ENCODE results near the gene PLEK.

GRCh38 chr2:68396093-68396492 lies 31.0 kb downstream of the PLEK start:
- no peak for TF ChIP-seq SPI1 (IDR thresholded peaks at IDR 0.05; ENCODE audit: borderline replicate concordance, low read depth, low read length)
- TF ChIP-seq, protein P1, sequence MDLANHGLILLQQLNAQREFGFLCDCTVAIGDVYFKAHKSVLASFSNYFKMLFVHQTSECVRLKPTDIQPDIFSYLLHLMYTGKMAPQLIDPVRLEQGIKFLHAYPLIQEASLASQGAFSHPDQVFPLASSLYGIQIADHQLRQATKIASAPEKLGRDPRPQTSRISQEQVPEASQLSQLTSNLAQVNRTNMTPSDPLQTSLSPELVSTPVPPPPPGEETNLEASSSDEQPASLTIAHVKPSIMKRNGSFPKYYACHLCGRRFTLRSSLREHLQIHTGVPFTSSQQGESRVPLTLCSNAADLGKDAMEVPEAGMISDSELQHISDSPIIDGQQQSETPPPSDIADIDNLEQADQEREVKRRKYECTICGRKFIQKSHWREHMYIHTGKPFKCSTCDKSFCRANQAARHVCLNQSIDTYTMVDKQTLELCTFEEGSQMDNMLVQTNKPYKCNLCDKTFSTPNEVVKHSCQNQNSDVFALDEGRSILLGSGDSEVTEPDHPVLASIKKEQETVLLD (IDR thresholded peaks at IDR 0.05) = no peak
- TF ChIP-seq, protein P2, sequence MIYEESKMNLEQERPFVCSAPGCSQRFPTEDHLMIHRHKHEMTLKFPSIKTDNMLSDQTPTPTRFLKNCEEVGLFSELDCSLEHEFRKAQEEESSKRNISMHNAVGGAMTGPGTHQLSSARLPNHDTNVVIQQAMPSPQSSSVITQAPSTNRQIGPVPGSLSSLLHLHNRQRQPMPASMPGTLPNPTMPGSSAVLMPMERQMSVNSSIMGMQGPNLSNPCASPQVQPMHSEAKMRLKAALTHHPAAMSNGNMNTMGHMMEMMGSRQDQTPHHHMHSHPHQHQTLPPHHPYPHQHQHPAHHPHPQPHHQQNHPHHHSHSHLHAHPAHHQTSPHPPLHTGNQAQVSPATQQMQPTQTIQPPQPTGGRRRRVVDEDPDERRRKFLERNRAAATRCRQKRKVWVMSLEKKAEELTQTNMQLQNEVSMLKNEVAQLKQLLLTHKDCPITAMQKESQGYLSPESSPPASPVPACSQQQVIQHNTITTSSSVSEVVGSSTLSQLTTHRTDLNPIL (CRISPR knock-in tag; IDR thresholded peaks at IDR 0.05) = no peak
- TF ChIP-seq ZNF766 (CRISPR knock-in tag; conservative IDR thresholded peaks at IDR 0.05) = peak; percentile 91
- TF ChIP-seq CTCF (IDR thresholded peaks at IDR 0.05 in 2 of 3, conservative IDR thresholded peaks at IDR 0.05 in 1 of 3; ENCODE audit: insufficient read depth in 2 of 3, low read depth in 1 of 3, low read length in 3 of 3) = no peak
- no peak for TF ChIP-seq SIN3B (IDR thresholded peaks at IDR 0.05; ENCODE audit: low read depth)
- TF ChIP-seq POLR2A (conservative IDR thresholded peaks at IDR 0.05) = no peak
- no peak for TF ChIP-seq NR3C1 (CRISPR knock-in tag; IDR thresholded peaks at IDR 0.05)
- TF ChIP-seq RFX5 (IDR thresholded peaks at IDR 0.05; ENCODE audit: low read depth, low read length) = no peak
- TF ChIP-seq, protein P3, sequence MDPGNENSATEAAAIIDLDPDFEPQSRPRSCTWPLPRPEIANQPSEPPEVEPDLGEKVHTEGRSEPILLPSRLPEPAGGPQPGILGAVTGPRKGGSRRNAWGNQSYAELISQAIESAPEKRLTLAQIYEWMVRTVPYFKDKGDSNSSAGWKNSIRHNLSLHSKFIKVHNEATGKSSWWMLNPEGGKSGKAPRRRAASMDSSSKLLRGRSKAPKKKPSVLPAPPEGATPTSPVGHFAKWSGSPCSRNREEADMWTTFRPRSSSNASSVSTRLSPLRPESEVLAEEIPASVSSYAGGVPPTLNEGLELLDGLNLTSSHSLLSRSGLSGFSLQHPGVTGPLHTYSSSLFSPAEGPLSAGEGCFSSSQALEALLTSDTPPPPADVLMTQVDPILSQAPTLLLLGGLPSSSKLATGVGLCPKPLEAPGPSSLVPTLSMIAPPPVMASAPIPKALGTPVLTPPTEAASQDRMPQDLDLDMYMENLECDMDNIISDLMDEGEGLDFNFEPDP (CRISPR knock-in tag; IDR thresholded peaks at IDR 0.05) = no peak
- TF ChIP-seq ZNF263 (CRISPR knock-in tag; IDR thresholded peaks at IDR 0.05; ENCODE audit: borderline replicate concordance) = no peak
